Measurements from ENCODE around the gene XXYLT1.

- TF ChIP-seq ZNF274 (IDR thresholded peaks at IDR 0.05; ENCODE audit: low read depth, low read length) (no peak), YY1 (IDR thresholded peaks at IDR 0.05; ENCODE audit: insufficient read depth, insufficient read length) (no peak), SUZ12 (IDR thresholded peaks at IDR 0.05; ENCODE audit: extremely low read depth, insufficient read depth, insufficient read length) (no peak)
These were observed 11.8 kb downstream of the XXYLT1 start for GRCh38 chr3:195259154-195259474.
